ENCODE measurements around the gene MYBBP1A.

DNA sequence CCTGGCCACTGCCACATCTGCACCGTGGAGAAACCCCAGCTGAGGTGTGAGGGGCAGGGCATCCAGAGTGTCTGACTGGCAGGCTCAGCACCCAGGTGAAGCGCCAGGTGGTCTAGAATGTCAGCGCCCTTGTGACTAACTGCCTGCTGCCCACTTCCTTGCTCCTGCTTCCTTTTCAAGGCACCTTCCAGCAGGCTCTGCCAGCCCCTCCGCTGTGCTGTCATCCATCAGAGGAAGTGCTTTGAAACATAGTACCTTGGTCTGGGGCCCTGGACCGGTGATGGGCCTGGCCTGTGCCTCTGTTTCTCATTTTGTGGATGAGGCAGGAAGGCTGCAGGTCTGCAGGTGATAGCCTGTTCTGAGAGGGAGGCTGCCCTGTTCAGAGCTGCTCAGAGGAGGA is 51.0 kb downstream of the MYBBP1A start:
- TF ChIP-seq, protein P1, sequence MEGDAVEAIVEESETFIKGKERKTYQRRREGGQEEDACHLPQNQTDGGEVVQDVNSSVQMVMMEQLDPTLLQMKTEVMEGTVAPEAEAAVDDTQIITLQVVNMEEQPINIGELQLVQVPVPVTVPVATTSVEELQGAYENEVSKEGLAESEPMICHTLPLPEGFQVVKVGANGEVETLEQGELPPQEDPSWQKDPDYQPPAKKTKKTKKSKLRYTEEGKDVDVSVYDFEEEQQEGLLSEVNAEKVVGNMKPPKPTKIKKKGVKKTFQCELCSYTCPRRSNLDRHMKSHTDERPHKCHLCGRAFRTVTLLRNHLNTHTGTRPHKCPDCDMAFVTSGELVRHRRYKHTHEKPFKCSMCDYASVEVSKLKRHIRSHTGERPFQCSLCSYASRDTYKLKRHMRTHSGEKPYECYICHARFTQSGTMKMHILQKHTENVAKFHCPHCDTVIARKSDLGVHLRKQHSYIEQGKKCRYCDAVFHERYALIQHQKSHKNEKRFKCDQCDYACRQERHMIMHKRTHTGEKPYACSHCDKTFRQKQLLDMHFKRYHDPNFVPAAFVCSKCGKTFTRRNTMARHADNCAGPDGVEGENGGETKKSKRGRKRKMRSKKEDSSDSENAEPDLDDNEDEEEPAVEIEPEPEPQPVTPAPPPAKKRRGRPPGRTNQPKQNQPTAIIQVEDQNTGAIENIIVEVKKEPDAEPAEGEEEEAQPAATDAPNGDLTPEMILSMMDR (IDR thresholded peaks at IDR 0.05; ENCODE audit: poor library complexity): no peak
- no peak for TF ChIP-seq EZH2 (IDR thresholded peaks at IDR 0.05; ENCODE audit: borderline replicate concordance)

Measured in hepatocyte (in vitro differentiated cells).